H1 (cell line): Measurements from ENCODE around the gene THADA. TPM values are rescaled to one million over a fixed set of nuclear protein-coding genes. Genes with fewer than 3 reads are reported as not detected.

ENCODE experiments used
- ASH2L ChIP-seq: fragments of 200-600, 300-600 bp; sonication (generic); IDR thresholded peaks from one replicate; pipeline ENCODE4 v1.7.1; 2017; ENCODE audit warnings: low read length
- ATF2 ChIP-seq: IDR thresholded peaks from 2 replicates; pipeline ENCODE4 v1.6.1; 2012; ENCODE audit warnings: low read length, inconsistent platforms
- CBX5 ChIP-seq: fragments of 300-800, 300-1000 bp; sonication (generic); IDR thresholded peaks from 2 replicates; pipeline ENCODE4 v1.7.1; 2016; ENCODE audit warnings: antibody characterized with exemption, low read length, low read depth
- CEBPB ChIP-seq: IDR thresholded peaks from 2 replicates; pipeline ENCODE4 v1.6.1; 2012; ENCODE audit warnings: low read depth, low read length
- EGR1 ChIP-seq: IDR thresholded peaks from 2 replicates; pipeline ENCODE4 v1.6.1; 2011; ENCODE audit warnings: low read depth, low read length, borderline replicate concordance
- EP300 ChIP-seq, 2 experiments: IDR thresholded peaks; 1 replicate in 1 of 2; 2 replicates in 1 of 2; pipeline ENCODE4 v1.6.1; 2011 to 2012; ENCODE audit warnings: low read depth in 2 of 2, low read length in 2 of 2, mild to moderate bottlenecking in 2 of 2, borderline replicate concordance in 1 of 2, inconsistent platforms in 1 of 2, moderate library complexity in 1 of 2
- EZH2 ChIP-seq: fragments of 200-600 bp; sonication (generic); IDR thresholded peaks from 2 replicates; pipeline ENCODE4 v1.7.1; 2012; ENCODE audit warnings: low read depth, mild to moderate bottlenecking, moderate library complexity, low read length, inconsistent platforms; ENCODE audit not compliant: severe bottlenecking
- GABPA ChIP-seq: IDR thresholded peaks from 2 replicates; pipeline ENCODE4 v1.6.1; 2011; ENCODE audit warnings: mild to moderate bottlenecking, low read length, moderate library complexity, borderline replicate concordance; ENCODE audit not compliant: insufficient read depth
- HDAC2 ChIP-seq, 2 experiments: fragments of 300-600 bp in 1 of 2; sonication (generic) in 1 of 2; IDR thresholded peaks; 2 replicates each; pipeline ENCODE4 v1.6.1; 2011 to 2012; ENCODE audit warnings: low read depth in 2 of 2, low read length in 2 of 2, mild to moderate bottlenecking in 2 of 2, moderate library complexity in 2 of 2, borderline replicate concordance in 1 of 2, inconsistent platforms in 1 of 2
- KDM1A ChIP-seq: fragments of 200-600, 300-600 bp; sonication (generic); IDR thresholded peaks from 2 replicates; pipeline ENCODE4 v1.7.1; 2016; ENCODE audit warnings: mild to moderate bottlenecking, low read length, borderline replicate concordance
- NANOG ChIP-seq: IDR thresholded peaks from 2 replicates; pipeline ENCODE4 v1.6.1; 2011; ENCODE audit warnings: low read length, low read depth, mild to moderate bottlenecking, inconsistent platforms; ENCODE audit not compliant: insufficient read depth, poor library complexity, severe bottlenecking
- POU5F1 ChIP-seq: IDR thresholded peaks from 2 replicates; pipeline ENCODE4 v1.6.1; 2011; ENCODE audit warnings: low read depth, mild to moderate bottlenecking, low read length, moderate library complexity
- RAD21 ChIP-seq, 2 experiments: IDR thresholded peaks in 1 of 2; conservative IDR thresholded peaks in 1 of 2; 2 replicates each; pipeline ENCODE4 v1.6.1; 2011; ENCODE audit warnings: low read depth in 2 of 2, low read length in 2 of 2, improper control_type of control experiment in 1 of 2, inconsistent platforms in 1 of 2, mild to moderate bottlenecking in 1 of 2, moderate library complexity in 1 of 2
- RNF2 ChIP-seq: fragments of 200-900, 300-1000 bp; sonication (generic); IDR thresholded peaks from 2 replicates; pipeline ENCODE4 v1.7.1; 2016; ENCODE audit warnings: borderline replicate concordance, low read depth, mild to moderate bottlenecking, antibody characterized with exemption, low read length; ENCODE audit not compliant: poor library complexity, severe bottlenecking; ENCODE audit errors: missing control alignments
- SAP30 ChIP-seq: fragments of 300-600 bp; sonication (generic); IDR thresholded peaks from 2 replicates; pipeline ENCODE4 v1.7.1; 2012; ENCODE audit warnings: low read length, moderate library complexity, mild to moderate bottlenecking, inconsistent platforms; ENCODE audit not compliant: insufficient read depth, insufficient replicate concordance
- SIN3A ChIP-seq, 2 experiments: IDR thresholded peaks in 1 of 2; conservative IDR thresholded peaks in 1 of 2; 2 replicates each; pipeline ENCODE4 v1.6.1; 2011 to 2012; ENCODE audit warnings: low read length in 2 of 2, improper control_type of control experiment in 1 of 2, low read depth in 1 of 2, mild to moderate bottlenecking in 1 of 2
- TCF12 ChIP-seq: IDR thresholded peaks from 2 replicates; pipeline ENCODE4 v1.6.1; 2011; ENCODE audit warnings: low read depth, mild to moderate bottlenecking, low read length
- polyA plus RNA-seq, 7 experiments: library from polyadenylated mRNA; depleted of rRNA in 3 of 7; stranded (reverse) in 5 of 7; unstranded in 2 of 7; fragments of >200 nt in 5 of 7; fragments of 200-250 nt in 2 of 7; gene quantifications; 1 replicate in 5 of 7; 2 replicates in 1 of 7; 4 replicates in 1 of 7; pipeline versions ENCODE4 v1.2.1 to v1.2.3, GENCODE V29; 2011 to 2013; ENCODE audit warnings: missing spikeins in 2 of 7, mixed read lengths in 2 of 7
- total RNA-seq: library from RNA; stranded (reverse); fragmentation: NEBNext Ultra II Directional; extraction: Animal tissue kit (Norgen Biotek cat#: 25700); gene quantifications from 2 replicates; pipeline ENCODE4 v1.2.1, GENCODE V29; 2021

Gene THADA
- total and polyA plus RNA-seq, 2 of the 8 experiments (the other 6 are each of a cell fraction or from before 2014, with no cell fraction given), result 22.4 to 26.8 TPM

DNA sequence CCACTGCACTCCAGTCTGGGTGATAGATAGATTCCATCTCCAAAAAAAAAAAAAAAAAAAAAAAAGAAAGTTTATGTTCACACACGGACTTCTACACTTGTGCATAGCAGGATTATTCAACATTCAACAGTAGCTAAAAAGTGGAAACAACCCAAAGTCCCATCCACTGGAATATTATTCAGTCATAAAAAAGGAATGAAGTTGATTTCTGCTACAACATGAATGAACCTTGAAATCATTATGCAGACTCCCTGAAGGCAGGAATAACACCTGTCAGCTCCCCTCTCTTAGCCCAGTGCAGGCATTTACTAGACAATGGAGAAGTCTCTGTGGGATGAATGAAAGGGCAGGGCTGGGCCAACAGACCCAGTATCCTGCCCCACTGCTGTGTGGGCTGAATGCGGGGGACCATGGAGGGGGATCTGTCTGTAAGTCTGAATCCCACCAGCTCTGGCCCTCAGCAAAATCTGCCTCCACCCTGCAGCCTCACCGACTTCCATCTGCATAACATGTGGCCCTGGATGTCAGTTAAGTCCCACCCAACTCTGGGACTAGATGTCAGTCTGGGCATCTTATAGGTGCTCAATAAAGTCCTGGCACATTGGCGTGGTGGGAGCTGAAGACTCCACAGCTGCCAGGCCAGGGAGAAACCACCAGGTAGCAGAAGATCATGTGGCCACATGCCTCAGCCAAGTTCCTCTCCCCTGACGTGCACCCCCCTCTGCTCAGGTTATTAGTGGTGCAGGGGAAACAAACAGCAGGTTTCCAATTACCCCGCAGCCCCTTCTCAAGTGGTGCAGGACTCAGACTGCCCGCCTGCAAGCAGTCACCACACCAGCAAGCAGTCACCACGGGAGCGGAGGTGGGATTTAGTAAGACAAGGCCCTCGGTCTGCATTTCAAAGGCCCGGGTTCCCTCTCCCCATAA is 378.3 kb downstream of the THADA start (continued):
- TF ChIP-seq GABPA, result no peak
- TF ChIP-seq NANOG, result peak; percentile 82
- TF ChIP-seq HDAC2 (IDR thresholded peaks at IDR 0.05; ENCODE audit: borderline replicate concordance in 1 of 2, low read depth in 2 of 2, low read length in 2 of 2), result peak in 1 of 2 experiments; percentile 95; a peak in 3 of 4 replicates
- TF ChIP-seq CBX5, result no peak
- TF ChIP-seq ASH2L, result peak; percentile 44
- peak; percentile 8; the same call in 1 of the 2 replicates for TF ChIP-seq KDM1A
- TF ChIP-seq POU5F1, result peak; percentile 77; the same call in 1 of the 2 replicates
- TF ChIP-seq TCF12, result peak; percentile 74; the same call in 1 of the 2 replicates
- peak; percentile 21; the same call in 1 of the 2 replicates for TF ChIP-seq ATF2
- peak in 1 of 2 experiments; percentile 7; a peak in 1 of 4 replicates for TF ChIP-seq RAD21 (IDR thresholded peaks at IDR 0.05 in 1 of 2, conservative IDR thresholded peaks at IDR 0.05 in 1 of 2; ENCODE audit: low read depth in 2 of 2, low read length in 2 of 2)
- peak; percentile 73 for TF ChIP-seq EGR1
- TF ChIP-seq CEBPB, result peak; percentile 25; the same call in 1 of the 2 replicates
- no peak for TF ChIP-seq RNF2
- no peak for TF ChIP-seq EZH2
- TF ChIP-seq SAP30, result peak; percentile 43
- peak in 1 of 2 experiments; percentile 58; a peak in 1 of 4 replicates for TF ChIP-seq SIN3A (conservative IDR thresholded peaks at IDR 0.05 in 1 of 2, IDR thresholded peaks at IDR 0.05 in 1 of 2; ENCODE audit: low read depth in 1 of 2, low read length in 2 of 2)
- TF ChIP-seq EP300 (IDR thresholded peaks at IDR 0.05; ENCODE audit: borderline replicate concordance in 1 of 2, low read depth in 2 of 2, low read length in 2 of 2), result 0 out of 3 replicates have a peak, but pooled peaks of 1 of the 2 experiments have one; percentile 60
- TF ChIP-seq, all 59 proteins: peak for 19
